OCI-LY3 (cell line): ENCODE results near the gene ABTB2.

ENCODE experiments used
- H2AFZ ChIP-seq: fragments of 200-600, 300-600 bp; shearing (Covaris generic); 2 replicates; pipeline ENCODE4 v1.6.0; 2014; ENCODE audit warnings: antibody characterized with exemption, low read depth, low read length
- H3K27ac ChIP-seq: fragments of 200-600, 300-600 bp; sonication (generic); 2 replicates; pipeline ENCODE4 v1.5.1; 2014; ENCODE audit warnings: mild to moderate bottlenecking, low read length, moderate library complexity, mixed read lengths
- H3K27me3 ChIP-seq: fragments of 200-600, 300-600 bp; sonication (generic); 2 replicates; pipeline ENCODE4 v1.6.1; 2014; ENCODE audit warnings: low read depth, low read length, mixed read lengths
- H3K36me3 ChIP-seq: fragments of 200-600, 300-600 bp; sonication (generic); replicated peaks from 2 replicates; pipeline ENCODE3; 2014; ENCODE audit warnings: low read depth, low read length, mixed read lengths
- H3K4me1 ChIP-seq: fragments of 300-600, 200-600 bp; sonication (generic); 2 replicates; pipeline ENCODE4 v1.6.1; 2014; ENCODE audit warnings: low read length, mixed read lengths
- H3K4me2 ChIP-seq: fragments of 200-600, 300-600 bp; sonication (generic); 2 replicates; pipeline ENCODE4 v1.6.1; 2014; ENCODE audit warnings: low read length, mixed read lengths
- H3K4me3 ChIP-seq: fragments of 300-600, 200-600 bp; sonication (generic); 2 replicates; pipeline ENCODE4 v1.5.1; 2014; ENCODE audit warnings: antibody characterized with exemption, mild to moderate bottlenecking, low read length, moderate library complexity
- H3K79me2 ChIP-seq: fragments of 300-600, 200-600 bp; shearing (Covaris generic); 2 replicates; pipeline ENCODE4 v1.6.1; 2014; ENCODE audit warnings: mild to moderate bottlenecking, low read length, mixed read lengths
- H3K9ac ChIP-seq: fragments of 300-600, 200-600 bp; shearing (Covaris generic); 2 replicates; pipeline ENCODE4 v1.6.0; 2014; ENCODE audit warnings: mild to moderate bottlenecking, low read length, moderate library complexity
- H3K9me3 ChIP-seq: fragments of 200-600, 300-600 bp; shearing (Covaris generic); 2 replicates; pipeline ENCODE4 v1.6.1; 2014; ENCODE audit warnings: low read length, mixed read lengths; ENCODE audit not compliant: insufficient read depth
- H4K20me1 ChIP-seq: fragments of 200-600, 300-600 bp; sonication (generic); 2 replicates; pipeline ENCODE4 v1.6.1; 2016; ENCODE audit warnings: low read length, mixed read lengths; ENCODE audit not compliant: insufficient read depth
- CTCF ChIP-seq: fragments of 200-600, 300-600 bp; sonication (generic); IDR thresholded peaks from 2 replicates; pipeline ENCODE4 v1.5.1; 2014; ENCODE audit warnings: antibody characterized with exemption, low read length, low read depth
- EZH2phosphoT487 ChIP-seq: fragments of 200-600 bp; shearing (Covaris generic); IDR thresholded peaks from 2 replicates; pipeline ENCODE4 v1.6.1; 2018; ENCODE audit warnings: antibody characterized with exemption, mixed run types, low read depth

Gene ABTB2

DNA sequence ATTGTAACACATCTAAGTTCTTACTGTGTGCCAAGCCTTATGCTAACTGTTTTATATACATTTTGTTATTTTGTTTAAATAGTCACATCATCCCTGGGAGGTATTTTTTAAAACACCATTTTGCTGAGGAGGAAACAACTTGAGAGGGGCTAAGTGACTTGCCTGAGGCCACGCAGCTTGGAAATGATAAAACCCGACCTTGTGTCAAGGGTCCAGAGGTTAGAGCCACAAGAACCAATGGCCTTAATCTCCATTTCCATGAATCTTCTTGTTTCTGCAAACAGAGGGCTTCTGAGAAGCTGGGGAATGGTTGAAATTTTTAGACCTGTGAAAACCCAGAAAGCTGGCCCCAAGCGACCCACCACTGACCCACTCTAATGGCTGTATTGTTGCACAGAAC, 16.7 kb downstream of the ABTB2 start:
- Histone ChIP-seq H3K4me2 (no peak overlapping the region), H3K27ac (no peak overlapping the region), H3K9ac (no peak overlapping the region), H3K4me3 (no peak overlapping the region), H4K20me1 (peaks cover 8% of the 10 kb centered on the region; the same call in 1 of the 2 replicates), H3K4me1 (no peaks in the 10 kb centered on the region), H3K36me3 (no peaks in the 10 kb centered on the region), H3K27me3 (no peaks in the 10 kb centered on the region), H2AFZ (no peak overlapping the region), H3K79me2 (peaks cover 74% of the 10 kb centered on the region), H3K9me3 (no peaks in the 10 kb centered on the region)
- TF ChIP-seq CTCF (no peak), EZH2phosphoT487 (no peak)

DNA sequence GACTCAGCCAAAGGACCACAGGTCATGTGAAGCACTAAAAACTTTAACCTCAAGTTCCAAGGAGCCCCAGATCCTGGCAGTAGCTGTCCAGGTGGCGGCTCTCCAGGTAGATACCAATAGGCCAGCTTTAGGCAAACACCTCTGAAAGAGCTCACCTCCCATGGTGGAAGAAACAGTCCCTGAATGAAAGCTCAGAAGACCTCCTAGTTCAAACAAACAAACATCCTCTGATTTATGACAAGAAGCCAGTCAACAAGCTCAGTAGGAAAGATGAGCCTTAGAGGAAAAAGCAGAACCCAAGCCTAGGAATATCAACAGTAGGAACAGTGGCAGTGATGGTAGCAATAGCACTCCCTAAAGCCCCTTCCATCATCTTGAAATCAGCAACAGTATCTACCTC, 17.2 kb downstream of the ABTB2 start:
- H3K36me3 ChIP-seq: no peaks in the 10 kb centered on the region
- H3K4me2 ChIP-seq: no peak overlapping the region
- no peak overlapping the region for H3K4me3 ChIP-seq
- peaks cover 8% of the 10 kb centered on the region; the same call in 1 of the 2 replicates for H4K20me1 ChIP-seq
- no peaks in the 10 kb centered on the region for H3K27me3 ChIP-seq
- TF ChIP-seq EZH2phosphoT487 (no peak), CTCF (no peak)
- peaks cover 69% of the 10 kb centered on the region for H3K79me2 ChIP-seq
- H3K9me3 ChIP-seq: no peaks in the 10 kb centered on the region
- H2AFZ ChIP-seq: no peak overlapping the region
- no peak overlapping the region for H3K27ac ChIP-seq
- peaks cover 3% of the 10 kb centered on the region for H3K4me1 ChIP-seq
- no peak overlapping the region for H3K9ac ChIP-seq

- Histone ChIP-seq H3K9ac (no peak overlapping the region), H2AFZ (no peak overlapping the region), H3K4me3 (no peak overlapping the region), H3K27ac (no peak overlapping the region), H3K27me3 (no peaks in the 10 kb centered on the region), H3K4me1 (peaks cover 10% of the 10 kb centered on the region), H3K9me3 (no peaks in the 10 kb centered on the region), H3K4me2 (no peak overlapping the region), H4K20me1 (peaks cover 8% of the 10 kb centered on the region; the same call in 1 of the 2 replicates), H3K79me2 (peaks cover 66% of the 10 kb centered on the region), H3K36me3 (no peaks in the 10 kb centered on the region)
- no peak for TF ChIP-seq CTCF
- TF ChIP-seq EZH2phosphoT487: no peak
Measured at GRCh38 chr11:34339149-34340064, 18.4 kb downstream of the ABTB2 start.

GRCh38 chr11:34337016-34337415, 20.8 kb downstream of the ABTB2 start:
- Histone ChIP-seq H3K27ac (no peak overlapping the region), H2AFZ (no peak overlapping the region), H3K9ac (no peak overlapping the region), H3K9me3 (no peaks in the 10 kb centered on the region), H3K4me1 (peaks cover 19% of the 10 kb centered on the region), H3K79me2 (peaks cover 59% of the 10 kb centered on the region), H3K36me3 (no peaks in the 10 kb centered on the region), H3K4me3 (no peak overlapping the region), H4K20me1 (peaks cover 6% of the 10 kb centered on the region; the same call in 1 of the 2 replicates), H3K4me2 (no peak overlapping the region), H3K27me3 (no peaks in the 10 kb centered on the region)
- no peak for TF ChIP-seq EZH2phosphoT487
- no peak for TF ChIP-seq CTCF
